ENCODE measurements around the gene XIAP.

The XIAP gene

GRCh38 chrX:123917069-123917468 is 57.2 kb downstream of the XIAP start:
- no peak for DNase-seq (ENCODE audit: low read depth in 1 of 2, low spot score in 1 of 2)

GRCh38 chrX:123918106-123918721 is 58.4 kb downstream of the XIAP start:
- no peak overlapping the region for H3K4me3 ChIP-seq (replicated peaks; ENCODE audit: insufficient read depth, low read length)
- no peak overlapping the region for H3K27ac ChIP-seq (replicated peaks)
- TF ChIP-seq SPI1 (IDR thresholded peaks at IDR 0.05; ENCODE audit: borderline replicate concordance, low read depth) (no peak), GABPA (IDR thresholded peaks at IDR 0.05; ENCODE audit: low read depth) (no peak), POLR2AphosphoS5 (IDR thresholded peaks at IDR 0.05; ENCODE audit: low read depth) (no peak)
- TF ChIP-seq, protein P1, sequence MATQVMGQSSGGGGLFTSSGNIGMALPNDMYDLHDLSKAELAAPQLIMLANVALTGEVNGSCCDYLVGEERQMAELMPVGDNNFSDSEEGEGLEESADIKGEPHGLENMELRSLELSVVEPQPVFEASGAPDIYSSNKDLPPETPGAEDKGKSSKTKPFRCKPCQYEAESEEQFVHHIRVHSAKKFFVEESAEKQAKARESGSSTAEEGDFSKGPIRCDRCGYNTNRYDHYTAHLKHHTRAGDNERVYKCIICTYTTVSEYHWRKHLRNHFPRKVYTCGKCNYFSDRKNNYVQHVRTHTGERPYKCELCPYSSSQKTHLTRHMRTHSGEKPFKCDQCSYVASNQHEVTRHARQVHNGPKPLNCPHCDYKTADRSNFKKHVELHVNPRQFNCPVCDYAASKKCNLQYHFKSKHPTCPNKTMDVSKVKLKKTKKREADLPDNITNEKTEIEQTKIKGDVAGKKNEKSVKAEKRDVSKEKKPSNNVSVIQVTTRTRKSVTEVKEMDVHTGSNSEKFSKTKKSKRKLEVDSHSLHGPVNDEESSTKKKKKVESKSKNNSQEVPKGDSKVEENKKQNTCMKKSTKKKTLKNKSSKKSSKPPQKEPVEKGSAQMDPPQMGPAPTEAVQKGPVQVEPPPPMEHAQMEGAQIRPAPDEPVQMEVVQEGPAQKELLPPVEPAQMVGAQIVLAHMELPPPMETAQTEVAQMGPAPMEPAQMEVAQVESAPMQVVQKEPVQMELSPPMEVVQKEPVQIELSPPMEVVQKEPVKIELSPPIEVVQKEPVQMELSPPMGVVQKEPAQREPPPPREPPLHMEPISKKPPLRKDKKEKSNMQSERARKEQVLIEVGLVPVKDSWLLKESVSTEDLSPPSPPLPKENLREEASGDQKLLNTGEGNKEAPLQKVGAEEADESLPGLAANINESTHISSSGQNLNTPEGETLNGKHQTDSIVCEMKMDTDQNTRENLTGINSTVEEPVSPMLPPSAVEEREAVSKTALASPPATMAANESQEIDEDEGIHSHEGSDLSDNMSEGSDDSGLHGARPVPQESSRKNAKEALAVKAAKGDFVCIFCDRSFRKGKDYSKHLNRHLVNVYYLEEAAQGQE (IDR thresholded peaks at IDR 0.05; ENCODE audit: insufficient replicate concordance, low read depth) = no peak
- TF ChIP-seq, protein P2, sequence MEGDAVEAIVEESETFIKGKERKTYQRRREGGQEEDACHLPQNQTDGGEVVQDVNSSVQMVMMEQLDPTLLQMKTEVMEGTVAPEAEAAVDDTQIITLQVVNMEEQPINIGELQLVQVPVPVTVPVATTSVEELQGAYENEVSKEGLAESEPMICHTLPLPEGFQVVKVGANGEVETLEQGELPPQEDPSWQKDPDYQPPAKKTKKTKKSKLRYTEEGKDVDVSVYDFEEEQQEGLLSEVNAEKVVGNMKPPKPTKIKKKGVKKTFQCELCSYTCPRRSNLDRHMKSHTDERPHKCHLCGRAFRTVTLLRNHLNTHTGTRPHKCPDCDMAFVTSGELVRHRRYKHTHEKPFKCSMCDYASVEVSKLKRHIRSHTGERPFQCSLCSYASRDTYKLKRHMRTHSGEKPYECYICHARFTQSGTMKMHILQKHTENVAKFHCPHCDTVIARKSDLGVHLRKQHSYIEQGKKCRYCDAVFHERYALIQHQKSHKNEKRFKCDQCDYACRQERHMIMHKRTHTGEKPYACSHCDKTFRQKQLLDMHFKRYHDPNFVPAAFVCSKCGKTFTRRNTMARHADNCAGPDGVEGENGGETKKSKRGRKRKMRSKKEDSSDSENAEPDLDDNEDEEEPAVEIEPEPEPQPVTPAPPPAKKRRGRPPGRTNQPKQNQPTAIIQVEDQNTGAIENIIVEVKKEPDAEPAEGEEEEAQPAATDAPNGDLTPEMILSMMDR (IDR thresholded peaks at IDR 0.05; ENCODE audit: insufficient read depth, low read length) = no peak
- no peak for DNase-seq (ENCODE audit: low read depth in 1 of 2, low spot score in 1 of 2)
- no peaks in the 10 kb centered on the region for H3K27me3 ChIP-seq (ENCODE audit: insufficient read depth, poor library complexity, severe bottlenecking)

More at GRCh38 chrX:123917069-123917468, 57.2 kb downstream of the XIAP start:
- Histone ChIP-seq H3K27me3 (ENCODE audit: insufficient read depth, poor library complexity, severe bottlenecking) (no peaks in the 10 kb centered on the region), H3K27ac (replicated peaks) (no peak overlapping the region), H3K4me3 (replicated peaks; ENCODE audit: insufficient read depth, low read length) (no peak overlapping the region)
- TF ChIP-seq, protein P2 (IDR thresholded peaks at IDR 0.05; ENCODE audit: insufficient read depth, low read length) = no peak
- TF ChIP-seq SPI1 (IDR thresholded peaks at IDR 0.05; ENCODE audit: borderline replicate concordance, low read depth) (no peak), POLR2AphosphoS5 (IDR thresholded peaks at IDR 0.05; ENCODE audit: low read depth) (no peak), GABPA (IDR thresholded peaks at IDR 0.05; ENCODE audit: low read depth) (no peak)
- TF ChIP-seq, protein P1 (IDR thresholded peaks at IDR 0.05; ENCODE audit: insufficient replicate concordance, low read depth) = no peak

DNA sequence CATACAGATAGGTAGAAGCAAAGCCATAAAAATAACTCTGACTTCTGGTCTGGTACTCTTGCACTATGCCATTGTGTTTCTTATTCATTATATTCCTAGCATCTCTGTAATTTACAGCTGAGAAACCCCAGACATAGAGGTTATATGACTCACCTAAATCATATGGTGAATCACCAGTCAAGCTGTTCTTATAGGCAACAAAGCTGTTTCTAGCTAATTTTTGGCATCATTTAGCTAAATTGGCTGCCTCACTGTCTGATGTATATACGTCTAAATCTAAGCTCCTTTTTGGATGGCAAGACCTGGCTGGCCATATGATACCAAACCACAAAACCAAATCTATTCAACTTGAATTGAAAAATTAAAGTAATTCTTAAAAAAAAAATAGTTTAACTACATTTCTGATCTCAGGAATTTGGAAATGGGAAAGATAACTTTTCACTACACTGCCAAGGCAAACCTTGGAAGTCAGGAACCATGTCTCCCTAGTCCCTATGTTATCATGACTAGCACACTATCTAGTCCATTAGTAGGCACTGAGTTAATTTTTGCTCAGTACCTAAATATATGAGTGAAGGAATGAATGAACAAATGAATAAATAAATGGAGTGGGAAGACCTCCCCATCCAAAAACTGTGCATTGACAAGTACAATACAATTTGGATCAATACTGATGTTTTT is 60.4 kb downstream of the XIAP start:
- TF ChIP-seq SPI1 (IDR thresholded peaks at IDR 0.05; ENCODE audit: borderline replicate concordance, low read depth) (no peak), GABPA (IDR thresholded peaks at IDR 0.05; ENCODE audit: low read depth) (no peak), POLR2AphosphoS5 (IDR thresholded peaks at IDR 0.05; ENCODE audit: low read depth) (no peak)
- TF ChIP-seq, protein P2 (IDR thresholded peaks at IDR 0.05; ENCODE audit: insufficient read depth, low read length) = no peak
- TF ChIP-seq, protein P1 (IDR thresholded peaks at IDR 0.05; ENCODE audit: insufficient replicate concordance, low read depth) = no peak
- H3K27me3 ChIP-seq (ENCODE audit: insufficient read depth, poor library complexity, severe bottlenecking) = no peaks in the 10 kb centered on the region
- H3K27ac ChIP-seq (replicated peaks) = no peak overlapping the region
- H3K4me3 ChIP-seq (replicated peaks; ENCODE audit: insufficient read depth, low read length) = no peak overlapping the region
- DNase-seq (ENCODE audit: low read depth in 1 of 2, low spot score in 1 of 2) = no peak
